Keratinocyte (primary cell): ENCODE data around the gene TBCD. TPM values are rescaled to one million over a fixed set of nuclear protein-coding genes. Genes with fewer than 3 reads are reported as not detected.

Experiments
- DNase-seq: peaks from one replicate; pipeline ENCODE4 v3.0.0-alpha.2; 2011; ENCODE audit warnings: low read depth, missing footprints, low spot score
- FAIRE-seq: peaks from 2 replicates; lab custom pipeline; 2011; peaks lifted over from hg19 to GRCh38; lab: Jason Lieb, UNC
- H2AFZ ChIP-seq: 2 replicates; pipeline ENCODE4 v1.6.0; 2012; ENCODE audit warnings: low read length, control low read depth, inconsistent platforms; ENCODE audit not compliant: control insufficient read depth
- H3K27ac ChIP-seq: 2 replicates; pipeline ENCODE4 v1.5.1; 2011; ENCODE audit warnings: low read length; ENCODE audit not compliant: control insufficient read depth, insufficient read depth
- H3K27me3 ChIP-seq: 3 replicates; pipeline ENCODE4 v1.6.0; 2011; ENCODE audit warnings: low read length; ENCODE audit not compliant: control insufficient read depth, insufficient read depth; ENCODE audit errors: extremely low read depth
- H3K36me3 ChIP-seq, 2 experiments: 2 replicates in 1 of 2; 3 replicates in 1 of 2; pipeline ENCODE4 v1.5.1; 2011; ENCODE audit warnings: low read length in 2 of 2, mild to moderate bottlenecking in 1 of 2; ENCODE audit not compliant: control insufficient read depth in 2 of 2, insufficient read depth in 2 of 2; ENCODE audit errors: extremely low read depth in 1 of 2
- H3K4me1 ChIP-seq: 3 replicates; pipeline ENCODE4 v1.5.1; 2011; ENCODE audit warnings: low read length; ENCODE audit not compliant: control insufficient read depth, insufficient read depth; ENCODE audit errors: extremely low read depth
- H3K4me2 ChIP-seq: 3 replicates; pipeline ENCODE4 v1.6.0; 2011; ENCODE audit warnings: low read depth, low read length; ENCODE audit not compliant: control insufficient read depth, insufficient read depth; ENCODE audit errors: extremely low read depth
- H3K4me3 ChIP-seq, 3 experiments: fragments of 200-600 bp in 1 of 3; sonication (generic) in 1 of 3; 2 replicates in 2 of 3; 3 replicates in 1 of 3; pipeline ENCODE4 v1.5.1; 2011 to 2016; ENCODE audit warnings: low read length in 3 of 3, mild to moderate bottlenecking in 3 of 3, control low read depth in 2 of 3, inconsistent platforms in 1 of 3, low read depth in 1 of 3, mixed read lengths in 1 of 3, mixed run types in 1 of 3, moderate library complexity in 1 of 3; ENCODE audit not compliant: control insufficient read depth in 2 of 3, insufficient read depth in 2 of 3; ENCODE audit errors: extremely low read depth in 1 of 3
- H3K79me2 ChIP-seq: 2 replicates; pipeline ENCODE4 v1.6.0; 2012; ENCODE audit warnings: low read length; ENCODE audit not compliant: control insufficient read depth, insufficient read depth
- H3K9ac ChIP-seq: 3 replicates; pipeline ENCODE4 v1.6.0; 2011; ENCODE audit warnings: low read length; ENCODE audit not compliant: control insufficient read depth, insufficient read depth; ENCODE audit errors: extremely low read depth
- H3K9me1 ChIP-seq: 3 replicates; pipeline ENCODE4 v1.6.0; 2011; ENCODE audit warnings: low read length; ENCODE audit not compliant: control insufficient read depth, insufficient read depth; ENCODE audit errors: extremely low read depth
- H3K9me3 ChIP-seq: 2 replicates; pipeline ENCODE4 v1.5.1; 2012; ENCODE audit warnings: low read depth, low read length; ENCODE audit not compliant: control insufficient read depth
- H4K20me1 ChIP-seq: 3 replicates; pipeline ENCODE4 v1.6.0; 2011; ENCODE audit warnings: low read length; ENCODE audit not compliant: control insufficient read depth, insufficient read depth; ENCODE audit errors: extremely low read depth
- EZH2 ChIP-seq: IDR thresholded peaks from one replicate; pipeline ENCODE4 v1.6.1; 2012; ENCODE audit warnings: inconsistent platforms, mild to moderate bottlenecking, low read length, moderate library complexity
- dilution Hi-C: fragments of 300-500 bp; cut with MboI; formaldehyde crosslinking; loops from one replicate; pipeline ENCODE4 v1.7.0; 2020; ENCODE audit warnings: low sequenced_read_pairs; ENCODE audit not compliant: extremely low pct_ligation_motif_present
- polyA plus RNA-seq, 5 experiments: library from polyadenylated mRNA; depleted of rRNA in 3 of 5; stranded (reverse) in 3 of 5; stranded (forward) in 1 of 5; unstranded in 1 of 5; fragments of >200 nt; gene quantifications; 1 replicate in 1 of 5; 2 replicates in 3 of 5; 3 replicates in 1 of 5; pipeline versions ENCODE4 v1.2.1 to v1.2.3, GENCODE V29; 2011 to 2012; ENCODE audit warnings: missing spikeins in 2 of 5, low read depth in 1 of 5, low replicate concordance in 1 of 5
- TF ChIP-seq, protein P1 (sequence below), 3 experiments: IDR thresholded peaks in 1 of 3; conservative IDR thresholded peaks in 1 of 3; optimal IDR thresholded peaks in 1 of 3; 2 replicates in 2 of 3; 3 replicates in 1 of 3; pipeline versions ENCODE3 to v1.5.1; 2011; ENCODE audit warnings: low read length in 3 of 3, mild to moderate bottlenecking in 3 of 3, moderate library complexity in 2 of 3, control low read depth in 1 of 3, inconsistent platforms in 1 of 3; ENCODE audit not compliant: insufficient read depth in 2 of 3; ENCODE audit errors: extremely low read depth in 1 of 3

TBCD gene
- polyA plus RNA-seq, 1 donor (not counting 4 experiments of a cell fraction or from before 2014, with no cell fraction given): 36.2 TPM

DNA sequence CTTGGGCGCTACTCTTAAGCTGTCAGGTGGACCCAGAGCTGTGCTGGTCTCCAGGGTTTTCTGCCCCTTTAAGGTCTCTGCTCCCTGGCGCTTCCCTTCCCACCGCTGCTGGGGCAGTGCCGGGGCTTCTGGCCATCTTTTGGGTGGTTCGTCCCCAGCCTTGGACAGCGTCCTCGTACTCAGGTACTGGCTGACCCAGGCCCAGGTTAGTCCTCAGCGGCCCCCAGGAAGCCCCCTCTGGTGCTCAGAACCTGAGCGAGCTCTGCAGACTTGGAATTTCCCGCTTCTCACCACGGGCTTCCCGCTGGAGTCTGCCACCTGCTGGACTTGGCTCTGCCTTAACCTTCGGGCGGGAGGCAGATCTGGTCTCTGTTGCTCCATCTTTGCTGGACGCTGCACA lies 182.0 kb downstream of the TBCD start:
- no peak overlapping the region for H3K9ac ChIP-seq
- peaks cover 26 to 33% of the 10 kb centered on the region in 2 experiments for H3K36me3 ChIP-seq
- FAIRE-seq (no peak), DNase-seq (no peak)
- no peak overlapping the region for H3K4me3 ChIP-seq
- H4K20me1 ChIP-seq: no peaks in the 10 kb centered on the region
- no peaks in the 10 kb centered on the region for H3K27me3 ChIP-seq
- no peak overlapping the region for H3K4me2 ChIP-seq
- H3K27ac ChIP-seq: no peak overlapping the region
- TF ChIP-seq, protein P1, sequence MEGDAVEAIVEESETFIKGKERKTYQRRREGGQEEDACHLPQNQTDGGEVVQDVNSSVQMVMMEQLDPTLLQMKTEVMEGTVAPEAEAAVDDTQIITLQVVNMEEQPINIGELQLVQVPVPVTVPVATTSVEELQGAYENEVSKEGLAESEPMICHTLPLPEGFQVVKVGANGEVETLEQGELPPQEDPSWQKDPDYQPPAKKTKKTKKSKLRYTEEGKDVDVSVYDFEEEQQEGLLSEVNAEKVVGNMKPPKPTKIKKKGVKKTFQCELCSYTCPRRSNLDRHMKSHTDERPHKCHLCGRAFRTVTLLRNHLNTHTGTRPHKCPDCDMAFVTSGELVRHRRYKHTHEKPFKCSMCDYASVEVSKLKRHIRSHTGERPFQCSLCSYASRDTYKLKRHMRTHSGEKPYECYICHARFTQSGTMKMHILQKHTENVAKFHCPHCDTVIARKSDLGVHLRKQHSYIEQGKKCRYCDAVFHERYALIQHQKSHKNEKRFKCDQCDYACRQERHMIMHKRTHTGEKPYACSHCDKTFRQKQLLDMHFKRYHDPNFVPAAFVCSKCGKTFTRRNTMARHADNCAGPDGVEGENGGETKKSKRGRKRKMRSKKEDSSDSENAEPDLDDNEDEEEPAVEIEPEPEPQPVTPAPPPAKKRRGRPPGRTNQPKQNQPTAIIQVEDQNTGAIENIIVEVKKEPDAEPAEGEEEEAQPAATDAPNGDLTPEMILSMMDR (optimal IDR thresholded peaks at IDR 0.05 in 1 of 3, IDR thresholded peaks at IDR 0.05 in 1 of 3, conservative IDR thresholded peaks at IDR 0.05 in 1 of 3; ENCODE audit: extremely low read depth in 1 of 3, insufficient read depth in 2 of 3, low read length in 3 of 3): peak in 1 of 3 experiments; percentile 7
- TF ChIP-seq EZH2: no peak
- H3K79me2 ChIP-seq: no peaks in the 10 kb centered on the region
- no peak overlapping the region for H2AFZ ChIP-seq
- H3K4me1 ChIP-seq: no peaks in the 10 kb centered on the region
- H3K9me3 ChIP-seq: no peaks in the 10 kb centered on the region
- no peaks in the 10 kb centered on the region for H3K9me1 ChIP-seq
- dilution Hi-C loops: no loop called here

DNA sequence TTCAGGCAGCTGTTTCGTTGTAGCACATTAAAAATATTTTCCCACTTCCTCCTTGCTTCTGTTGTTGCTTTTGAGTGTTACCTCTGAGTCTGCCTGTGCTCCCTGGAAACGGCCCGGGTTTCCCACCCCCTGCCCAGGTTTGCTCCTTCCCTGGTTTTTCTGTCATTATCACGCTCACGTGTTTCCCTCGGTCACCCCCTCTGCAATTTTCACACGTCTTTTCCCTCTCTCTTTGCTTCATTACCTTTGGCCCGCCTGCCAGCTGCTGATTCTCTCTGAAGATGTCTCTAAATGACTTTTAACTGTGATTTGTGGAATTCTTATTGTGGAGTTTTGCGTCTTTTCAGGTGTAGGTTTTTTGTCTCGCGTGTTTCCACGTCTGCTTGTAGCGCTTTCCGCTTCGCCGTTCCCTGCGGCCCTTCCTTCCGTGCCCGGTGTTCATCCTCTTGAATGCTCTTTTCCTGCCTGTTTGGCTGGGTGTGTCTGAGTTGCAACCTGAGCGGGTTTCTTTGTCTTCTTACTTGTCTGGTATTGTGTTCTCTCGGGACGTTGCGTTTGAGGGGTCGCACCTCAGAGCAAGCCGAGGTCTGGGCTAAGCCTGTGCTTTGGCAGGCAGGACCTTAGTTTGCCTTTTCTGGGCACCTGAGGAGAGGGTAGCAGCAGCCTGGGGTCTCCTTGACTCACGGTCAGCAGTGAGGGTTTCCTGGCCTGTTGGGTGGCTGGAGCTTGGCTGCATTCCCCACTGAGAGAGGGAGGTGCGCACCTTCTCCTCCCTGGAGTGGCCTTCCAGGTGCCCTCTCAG lies 184.3 kb downstream of the TBCD start:
- Histone ChIP-seq H3K27ac (no peak overlapping the region), H3K36me3 (peaks cover 17 to 49% of the 10 kb centered on the region in 2 experiments), H3K4me2 (no peak overlapping the region), H3K4me1 (no peaks in the 10 kb centered on the region), H2AFZ (no peak overlapping the region), H3K9me1 (no peaks in the 10 kb centered on the region), H3K27me3 (no peaks in the 10 kb centered on the region), H4K20me1 (no peaks in the 10 kb centered on the region), H3K9me3 (no peaks in the 10 kb centered on the region), H3K79me2 (no peaks in the 10 kb centered on the region), H3K4me3 (no peak overlapping the region), H3K9ac (no peak overlapping the region)
- dilution Hi-C loops: no loop called here
- DNase-seq: no peak
- TF ChIP-seq, protein P1 (optimal IDR thresholded peaks at IDR 0.05 in 1 of 3, IDR thresholded peaks at IDR 0.05 in 1 of 3, conservative IDR thresholded peaks at IDR 0.05 in 1 of 3; ENCODE audit: extremely low read depth in 1 of 3, insufficient read depth in 2 of 3, low read length in 3 of 3): no peak
- TF ChIP-seq EZH2: no peak
- no peak for FAIRE-seq
